Raji (cell line): ENCODE data around the gene DBF4B.

ENCODE experiments used
- POLR2A ChIP-seq: IDR thresholded peaks from 2 replicates; pipeline ENCODE4 v1.6.1; 2011; ENCODE audit warnings: low read depth, low read length, control low read depth; ENCODE audit not compliant: insufficient read depth

Gene DBF4B

DNA sequence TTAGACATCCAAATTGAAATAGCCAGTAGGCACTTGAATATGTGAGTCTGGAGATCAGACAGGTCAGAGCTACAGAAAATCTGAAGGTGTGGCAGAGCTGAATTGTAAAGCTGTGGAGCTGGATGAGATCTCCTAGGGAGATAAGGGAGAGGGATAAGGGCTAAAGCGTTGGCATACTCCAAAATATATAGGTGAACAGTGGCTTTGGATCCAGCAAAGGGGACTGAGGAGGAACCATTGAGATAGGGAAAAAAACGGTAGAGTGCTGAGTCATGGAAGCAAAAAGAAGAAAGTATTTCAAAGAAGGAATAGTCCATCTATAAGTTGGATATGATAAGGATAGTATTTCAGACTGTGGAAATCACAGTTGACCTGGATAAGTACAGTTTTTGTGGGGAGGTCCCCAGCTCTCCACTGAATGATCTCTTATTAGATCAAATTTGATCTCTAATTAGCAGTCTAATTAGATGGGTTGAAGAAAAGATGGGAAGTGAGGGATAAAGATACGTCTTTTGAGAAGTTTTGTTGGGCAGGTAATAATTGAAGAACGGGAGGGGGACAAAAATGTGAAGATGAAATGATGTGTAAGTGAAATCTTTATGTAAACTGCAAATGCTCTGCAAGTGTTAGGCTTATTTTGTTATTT is 587 bp upstream of the DBF4B start:
- no peak for TF ChIP-seq POLR2A

DNA sequence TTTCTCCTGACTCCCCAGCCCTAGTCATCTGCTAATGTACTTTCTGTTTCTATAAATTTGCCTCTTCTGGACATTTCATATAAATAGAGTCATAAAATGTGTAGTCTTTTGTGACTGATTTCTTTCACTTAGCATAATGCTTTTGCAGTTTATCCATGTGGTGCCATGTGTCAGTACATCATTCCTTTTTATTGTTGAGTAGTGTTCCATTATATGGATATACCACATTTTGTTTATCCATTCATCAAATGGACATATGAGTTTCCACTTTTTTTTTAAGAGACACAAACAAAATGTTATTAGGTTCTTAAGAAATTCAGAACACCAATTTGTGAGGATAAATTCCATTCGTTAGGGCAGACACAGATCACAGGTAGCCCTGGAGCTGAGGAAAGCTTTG is 11.0 kb downstream of the DBF4B start:
- TF ChIP-seq POLR2A, result no peak

DNA sequence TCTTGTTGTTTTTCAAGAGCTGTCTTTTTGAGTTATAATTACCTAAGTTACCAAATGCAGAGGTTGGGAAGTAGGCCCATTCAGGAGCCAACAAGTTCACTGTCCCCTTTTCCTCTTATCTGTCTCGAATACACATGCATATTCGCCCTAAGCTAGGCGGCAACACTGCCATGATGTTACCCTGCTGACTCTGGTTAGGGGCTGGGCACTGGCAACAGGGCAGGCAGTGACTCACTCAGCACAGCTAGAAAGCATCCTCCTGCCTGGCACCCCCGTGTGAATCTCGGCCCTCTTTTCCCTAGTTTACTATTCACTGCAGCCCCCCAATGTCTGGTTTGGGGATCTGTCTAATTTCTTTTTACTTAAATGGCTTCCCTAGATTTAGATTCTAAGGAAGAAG is 13.8 kb downstream of the DBF4B start:
- no peak for TF ChIP-seq POLR2A

DNA sequence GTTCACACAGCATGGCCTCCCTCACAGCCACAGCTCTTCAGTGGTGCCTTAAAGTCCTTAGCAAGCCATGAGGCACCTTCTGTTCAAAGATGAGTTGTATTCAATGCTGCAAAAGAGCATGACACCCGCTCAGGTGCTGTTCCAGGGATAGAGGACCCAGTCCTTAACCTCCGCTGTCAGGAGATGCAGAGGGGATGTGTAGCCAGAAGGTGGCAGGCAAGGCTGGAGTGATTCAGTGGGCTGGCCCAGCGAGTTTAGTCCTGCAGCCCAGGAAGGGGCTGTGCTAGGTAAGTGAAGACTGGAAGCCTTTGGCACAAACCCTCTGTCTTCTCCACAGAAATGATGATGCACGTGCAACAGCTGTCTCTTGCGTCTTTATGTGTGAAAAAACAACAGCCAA is 25.3 kb downstream of the DBF4B start:
- TF ChIP-seq POLR2A, result no peak

DNA sequence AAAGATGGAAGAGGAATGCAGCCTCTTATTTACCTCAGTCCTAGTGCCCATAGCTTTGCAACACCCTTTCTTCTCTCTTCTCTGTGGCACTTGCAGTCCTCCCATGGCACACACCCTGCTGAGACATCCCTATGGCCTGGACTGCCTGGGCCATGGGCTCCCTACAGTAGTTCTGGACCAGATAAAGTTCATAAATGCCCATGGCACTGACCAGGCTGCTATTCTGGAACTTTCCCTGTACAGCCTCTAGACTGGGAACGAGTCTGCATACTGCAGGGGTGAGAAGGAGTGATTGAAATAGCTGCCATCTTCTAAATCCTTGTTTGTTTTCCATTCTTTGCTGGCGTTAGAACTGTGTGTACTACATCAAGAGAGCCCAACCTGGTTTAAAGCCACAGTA is 25.8 kb downstream of the DBF4B start:
- TF ChIP-seq POLR2A, result no peak

DNA sequence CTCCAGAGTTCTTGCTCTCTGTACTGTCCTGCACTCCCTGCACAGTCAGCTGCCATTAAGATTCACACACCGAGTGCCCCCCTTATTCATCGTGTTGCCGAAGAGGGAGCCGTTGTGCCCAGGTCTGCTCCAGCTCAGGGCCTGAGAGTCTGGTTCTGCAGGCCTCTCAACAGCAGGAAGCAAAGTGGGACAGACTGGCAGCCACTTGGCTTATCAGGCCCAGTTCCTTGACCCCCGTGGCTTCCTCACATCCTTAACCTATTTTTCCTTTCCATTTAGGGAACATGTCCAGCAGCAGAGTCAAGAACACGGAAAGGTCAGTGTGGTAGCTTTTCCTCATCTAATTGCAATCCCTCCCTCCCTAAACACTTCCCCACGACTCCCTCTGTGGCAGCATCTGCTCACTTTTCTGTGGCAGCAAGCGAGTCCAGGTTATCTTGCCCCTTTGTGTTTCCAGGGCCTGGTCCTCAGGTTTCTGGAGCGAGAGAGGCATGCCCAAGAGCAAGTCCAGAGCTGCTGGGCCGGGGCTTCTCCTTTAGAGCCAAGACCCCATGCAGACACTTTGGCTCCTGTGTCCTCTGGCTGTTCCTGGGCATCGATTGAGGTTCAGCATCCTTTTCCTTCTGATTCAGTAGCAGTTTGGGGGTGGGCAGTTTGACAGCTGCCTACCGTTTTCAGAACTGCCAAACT is 28.2 kb downstream of the DBF4B start:
- TF ChIP-seq POLR2A, result no peak

DNA sequence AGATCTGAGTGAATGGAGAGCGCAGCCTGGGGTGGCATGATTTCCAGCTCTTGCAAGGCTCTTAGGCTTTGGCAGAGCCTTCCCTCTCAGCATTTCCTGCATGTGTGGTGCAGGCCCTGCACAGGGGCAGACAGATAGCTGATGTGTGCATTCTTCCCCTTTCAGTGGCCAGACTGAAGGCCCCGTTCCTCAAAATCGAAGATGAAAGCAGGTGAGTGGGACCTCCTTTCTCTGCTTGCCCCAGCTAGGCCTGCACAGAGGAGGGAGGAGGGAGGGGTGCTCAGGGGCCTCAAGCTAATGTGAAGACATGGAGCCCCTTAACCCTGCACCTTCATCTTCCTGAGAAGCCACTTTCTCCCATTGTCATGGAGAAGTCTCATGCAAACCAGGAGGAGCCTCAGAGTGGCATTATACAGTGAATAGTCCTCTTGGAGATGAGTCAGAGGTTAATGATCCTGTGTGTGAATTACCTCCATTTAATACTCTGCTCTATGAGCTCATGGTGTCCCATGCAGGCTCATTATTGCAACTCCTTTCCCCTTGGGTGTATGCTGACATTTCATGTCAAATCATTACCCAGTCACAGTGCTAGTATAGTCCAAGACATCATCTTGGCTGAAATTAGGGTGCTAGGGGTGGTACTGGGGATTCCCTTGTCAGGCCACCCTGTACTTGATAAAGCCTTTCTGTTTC is 29.9 kb downstream of the DBF4B start:
- no peak for TF ChIP-seq POLR2A

DNA sequence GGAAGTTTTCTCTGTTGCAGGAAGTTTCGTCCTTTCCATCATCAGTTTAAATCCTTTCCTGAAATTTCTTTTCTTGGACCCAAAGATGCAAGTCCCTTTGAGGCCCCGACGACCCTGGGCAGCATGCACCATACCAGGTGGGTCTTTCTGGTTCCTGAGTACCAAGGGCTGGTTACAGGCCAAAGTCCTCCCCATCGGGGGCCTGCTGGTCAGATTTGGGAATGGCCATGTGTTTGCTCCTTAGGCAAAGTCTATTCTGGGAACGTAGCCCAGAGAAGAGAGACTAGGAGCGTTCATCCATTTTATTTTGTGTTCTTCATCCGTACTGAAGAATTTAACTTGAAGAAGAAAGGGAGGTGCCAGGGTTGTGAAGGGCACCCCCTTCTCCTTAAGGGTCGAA is 32.9 kb downstream of the DBF4B start:
- TF ChIP-seq POLR2A, result no peak

DNA sequence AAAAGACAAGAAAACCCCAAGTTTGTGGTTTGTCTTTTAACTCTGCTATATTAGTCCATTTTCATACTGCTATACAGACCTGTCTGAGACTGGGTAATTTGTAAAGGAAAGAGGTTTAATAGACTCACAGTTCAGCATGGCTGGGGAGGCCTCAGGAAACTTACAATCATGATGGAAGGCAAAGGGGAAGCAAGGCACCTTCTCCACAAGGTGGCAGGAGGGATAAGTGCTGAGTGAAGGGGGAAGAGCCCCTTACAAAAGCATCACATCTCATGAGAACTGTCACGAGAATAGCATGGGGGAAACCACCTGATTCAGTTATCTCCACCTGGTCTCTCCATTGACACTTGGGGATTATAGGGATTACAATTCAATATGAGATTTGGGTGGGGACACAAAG is 36.8 kb downstream of the DBF4B start:
- no peak for TF ChIP-seq POLR2A

DNA sequence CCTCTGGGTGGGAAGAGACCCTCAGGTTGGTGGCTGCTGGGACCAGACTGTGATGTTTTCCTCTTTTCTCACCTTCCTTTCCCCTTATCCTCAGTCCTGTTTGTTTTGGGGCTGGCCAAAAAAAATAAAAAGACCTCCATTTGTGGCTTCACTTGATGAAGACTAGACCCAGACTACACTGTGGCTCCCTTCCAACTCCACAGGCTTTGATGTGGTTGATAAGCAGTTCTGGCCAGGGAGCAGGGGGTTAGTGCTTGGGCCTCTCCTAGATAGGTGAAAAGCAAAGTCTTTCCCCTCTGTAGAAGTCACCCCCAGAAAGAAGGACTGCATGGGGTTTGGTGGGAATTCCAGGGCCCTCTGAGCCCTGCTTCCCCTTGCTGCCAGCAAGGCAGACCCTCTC is 39.1 kb downstream of the DBF4B start:
- TF ChIP-seq POLR2A, result no peak

DNA sequence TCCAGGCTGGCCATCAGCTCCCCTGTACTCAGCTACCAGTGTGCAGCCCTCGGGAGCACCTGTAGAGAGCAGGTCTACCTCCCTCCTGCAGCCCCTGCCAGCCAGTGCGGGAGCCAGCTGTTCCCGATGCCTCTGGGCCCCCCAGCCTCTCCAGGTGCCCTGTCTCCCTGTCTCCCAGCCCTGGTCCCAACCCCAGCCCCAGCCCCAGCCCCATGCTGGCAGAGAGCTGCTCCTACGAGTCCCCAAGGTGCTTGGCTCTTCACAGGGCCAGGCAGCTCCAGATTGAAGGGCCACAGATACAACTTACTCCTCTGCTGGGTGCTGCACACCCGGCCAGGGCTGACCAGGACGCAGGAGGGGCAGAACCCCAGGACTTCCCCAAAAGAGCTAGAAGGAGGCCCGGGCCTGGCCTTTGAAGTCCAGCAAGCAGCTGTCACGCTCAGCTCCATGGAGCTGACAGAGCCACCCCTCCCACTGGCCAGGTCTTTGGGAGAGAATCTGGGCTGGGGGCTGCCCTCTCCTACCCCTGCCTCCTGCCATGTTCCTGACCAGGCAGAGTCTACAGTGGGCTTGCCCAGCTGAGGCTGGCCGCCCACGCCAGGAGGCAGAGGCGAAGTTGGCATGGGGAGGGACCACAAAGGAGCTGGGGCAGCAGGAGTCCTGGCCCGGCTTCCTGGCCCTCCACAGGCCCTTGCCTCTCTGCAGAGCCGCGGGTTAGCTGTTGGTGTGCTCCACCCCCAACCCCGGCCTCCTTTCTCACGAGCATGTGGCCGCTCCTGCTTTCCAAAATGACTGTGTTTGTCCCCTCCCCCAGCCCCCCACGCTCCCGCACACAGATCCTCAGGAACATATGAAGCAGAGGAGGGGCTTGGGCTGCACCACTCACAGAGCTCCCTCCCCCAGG is 40.9 kb downstream of the DBF4B start:
- no peak for TF ChIP-seq POLR2A

DNA sequence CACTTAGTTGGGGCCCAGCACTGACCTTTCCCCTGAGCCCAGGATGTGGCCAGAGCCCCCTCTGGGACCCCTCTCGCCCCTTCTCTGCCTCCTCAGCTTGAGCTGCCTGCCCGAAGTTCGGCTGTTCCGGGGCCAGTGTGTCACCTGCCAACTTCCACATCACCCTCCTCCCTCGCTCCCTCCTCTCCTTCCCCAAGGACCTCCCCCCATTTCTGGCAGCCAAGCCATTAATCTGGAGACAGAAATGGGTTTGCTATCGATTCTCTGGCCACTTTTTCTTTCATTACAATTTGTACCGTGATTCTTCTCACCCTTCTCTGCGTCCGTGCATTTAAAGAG is 41.5 kb downstream of the DBF4B start:
- TF ChIP-seq POLR2A, result no peak

DNA sequence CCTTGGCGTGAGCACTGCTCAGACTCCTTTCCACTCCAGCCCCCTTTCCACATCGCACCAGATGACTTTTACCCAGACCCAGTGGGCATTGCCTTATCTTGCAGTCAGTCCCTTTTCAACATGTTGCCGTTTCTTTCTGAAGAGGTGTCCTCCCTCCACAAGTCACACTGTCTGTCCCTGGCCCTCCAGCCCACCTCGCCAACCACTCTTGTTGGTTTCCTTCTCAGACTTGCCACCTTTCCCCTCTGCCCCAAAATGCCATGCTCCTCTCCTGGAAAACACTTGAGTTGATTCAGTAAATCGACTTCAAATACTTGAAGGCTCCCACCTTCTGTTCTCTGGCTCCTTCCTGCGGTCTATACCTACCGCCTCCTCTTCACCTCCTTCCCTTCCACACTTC is 42.9 kb downstream of the DBF4B start:
- TF ChIP-seq POLR2A, result no peak

DNA sequence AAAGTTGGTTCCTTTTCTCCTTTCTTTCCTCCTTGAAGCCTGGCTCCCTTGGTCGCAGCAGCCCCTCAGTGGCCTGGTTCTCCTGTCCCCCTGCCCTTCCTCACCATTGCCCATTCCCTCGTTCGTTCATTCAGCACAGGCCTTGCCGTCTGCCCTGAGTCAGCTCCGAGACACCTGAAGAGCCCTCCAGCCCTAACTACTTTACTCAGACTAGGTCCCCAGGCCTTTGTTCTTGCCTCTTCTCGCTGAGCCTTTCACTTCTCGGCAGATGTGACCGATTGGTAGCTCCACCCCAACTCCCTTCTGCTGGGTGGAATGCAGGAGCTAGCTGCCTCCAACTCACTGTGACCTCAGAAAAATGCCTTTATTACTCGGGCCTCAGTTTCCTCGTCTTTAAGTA is 43.3 kb downstream of the DBF4B start:
- no peak for TF ChIP-seq POLR2A
